Measurements from ENCODE around the gene SLC25A36.
"Not testable (repeated sequence)": the region's sequence is repeated elsewhere in the genome, so short reads cannot be mapped to it uniquely, and the experiment has no call there.

The SLC25A36 gene

GRCh38 chr3:140933109-140933508, 8.5 kb upstream of the SLC25A36 start:
- H3K9me3 ChIP-seq (ENCODE audit: control insufficient read depth, insufficient read depth, low read length): no peaks in the 10 kb centered on the region
- no peak overlapping the region for H3K4me3 ChIP-seq (ENCODE audit: low read length)
- no peaks in the 10 kb centered on the region for H3K9me2 ChIP-seq (replicated peaks; ENCODE audit: control insufficient read depth, low read length)
- TF ChIP-seq CTCF (IDR thresholded peaks at IDR 0.05; ENCODE audit: low read depth, low read length, poor library complexity, severe bottlenecking) (no peak), EZH2phosphoT487 (IDR thresholded peaks at IDR 0.05; ENCODE audit: borderline replicate concordance, low read length) (no peak)
- H3K4me1 ChIP-seq (ENCODE audit: control insufficient read depth, low read length): no peaks in the 10 kb centered on the region
- H4K20me1 ChIP-seq (ENCODE audit: control insufficient read depth, insufficient read depth, low read depth, low read length): no peaks in the 10 kb centered on the region
- H3K36me3 ChIP-seq (ENCODE audit: control insufficient read depth, low read length): no peaks in the 10 kb centered on the region
- H3K79me2 ChIP-seq (ENCODE audit: control insufficient read depth, low read length): no peaks in the 10 kb centered on the region
- no peaks in the 10 kb centered on the region for H3F3A ChIP-seq (ENCODE audit: control insufficient read depth, insufficient read depth)
- no peak overlapping the region for H3K4me2 ChIP-seq (ENCODE audit: low read length)
- no peaks in the 10 kb centered on the region for H3K27me3 ChIP-seq (ENCODE audit: control insufficient read depth, low read length)
- H3K27ac ChIP-seq (ENCODE audit: low read depth, low read length): no peak overlapping the region

GRCh38 chr3:140933552-140933951, 8.1 kb upstream of the SLC25A36 start:
- Histone ChIP-seq H3K79me2 (ENCODE audit: control insufficient read depth, low read length) (no peaks in the 10 kb centered on the region), H3K4me1 (ENCODE audit: control insufficient read depth, low read length) (no peaks in the 10 kb centered on the region), H3K4me2 (ENCODE audit: low read length) (no peak overlapping the region), H3K27me3 (ENCODE audit: control insufficient read depth, low read length) (no peaks in the 10 kb centered on the region), H4K20me1 (ENCODE audit: control insufficient read depth, insufficient read depth, low read depth, low read length) (no peaks in the 10 kb centered on the region), H3K9me3 (ENCODE audit: control insufficient read depth, insufficient read depth, low read length) (no peaks in the 10 kb centered on the region), H3K27ac (ENCODE audit: low read depth, low read length) (no peak overlapping the region), H3K4me3 (ENCODE audit: low read length) (no peak overlapping the region), H3K36me3 (ENCODE audit: control insufficient read depth, low read length) (no peaks in the 10 kb centered on the region), H3K9me2 (replicated peaks; ENCODE audit: control insufficient read depth, low read length) (no peaks in the 10 kb centered on the region), H3F3A (ENCODE audit: control insufficient read depth, insufficient read depth) (no peaks in the 10 kb centered on the region)
- no peak for TF ChIP-seq EZH2phosphoT487 (IDR thresholded peaks at IDR 0.05; ENCODE audit: borderline replicate concordance, low read length)
- no peak for TF ChIP-seq CTCF (IDR thresholded peaks at IDR 0.05; ENCODE audit: low read depth, low read length, poor library complexity, severe bottlenecking)

GRCh38 chr3:140939305-140939704, 2.3 kb upstream of the SLC25A36 start:
- H3K4me1 ChIP-seq (ENCODE audit: control insufficient read depth, low read length): peaks cover 23% of the 10 kb centered on the region
- H3K4me2 ChIP-seq (ENCODE audit: low read length); H3K9me3 ChIP-seq (ENCODE audit: control insufficient read depth, insufficient read depth, low read length); H4K20me1 ChIP-seq (ENCODE audit: control insufficient read depth, insufficient read depth, low read depth, low read length); H3K27me3 ChIP-seq (ENCODE audit: control insufficient read depth, low read length); H3K27ac ChIP-seq (ENCODE audit: low read depth, low read length); H3K4me3 ChIP-seq (ENCODE audit: low read length); H3K9me2 ChIP-seq (replicated peaks; ENCODE audit: control insufficient read depth, low read length): not testable (repeated sequence)
- H3K36me3 ChIP-seq (ENCODE audit: control insufficient read depth, low read length): peaks cover 18% of the 10 kb centered on the region
- peaks cover 12% of the 10 kb centered on the region for H3F3A ChIP-seq (ENCODE audit: control insufficient read depth, insufficient read depth)
- H3K79me2 ChIP-seq (ENCODE audit: control insufficient read depth, low read length): peaks cover 28% of the 10 kb centered on the region

DNA sequence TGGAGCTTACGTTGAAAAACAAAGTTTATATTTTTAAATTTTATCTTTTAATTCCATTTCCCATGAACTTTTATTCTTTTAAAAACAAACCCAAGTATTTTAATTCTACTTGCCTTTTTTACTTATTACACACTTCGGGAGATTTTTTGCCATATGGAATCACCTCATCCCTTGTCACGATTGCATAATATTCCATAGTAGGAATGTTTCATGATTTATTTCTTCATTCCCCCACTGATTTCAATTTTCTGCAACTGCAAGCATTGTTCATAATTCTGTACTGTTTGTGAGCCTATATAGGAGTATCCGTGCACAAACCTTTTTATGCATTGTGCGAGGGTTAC, 574 bp upstream of the SLC25A36 start:
- Histone ChIP-seq H3K4me2 (ENCODE audit: low read length) (peak overlapping the region; percentile 80), H3K27ac (ENCODE audit: low read depth, low read length) (peak overlapping the region; percentile 56), H4K20me1 (ENCODE audit: control insufficient read depth, insufficient read depth, low read depth, low read length) (peaks cover 14% of the 10 kb centered on the region; the same call in 1 of the 2 replicates), H3K79me2 (ENCODE audit: control insufficient read depth, low read length) (peaks cover 46% of the 10 kb centered on the region), H3K27me3 (ENCODE audit: control insufficient read depth, low read length) (no peaks in the 10 kb centered on the region), H3K4me1 (ENCODE audit: control insufficient read depth, low read length) (peaks cover 36% of the 10 kb centered on the region), H3K9me2 (replicated peaks; ENCODE audit: control insufficient read depth, low read length) (no peaks in the 10 kb centered on the region), H3K36me3 (ENCODE audit: control insufficient read depth, low read length) (peaks cover 34% of the 10 kb centered on the region), H3K4me3 (ENCODE audit: low read length) (peak overlapping the region; percentile 86), H3F3A (ENCODE audit: control insufficient read depth, insufficient read depth) (peaks cover 12% of the 10 kb centered on the region), H3K9me3 (ENCODE audit: control insufficient read depth, insufficient read depth, low read length) (no peaks in the 10 kb centered on the region)
- TF ChIP-seq EZH2phosphoT487 (IDR thresholded peaks at IDR 0.05; ENCODE audit: borderline replicate concordance, low read length) (no peak), CTCF (IDR thresholded peaks at IDR 0.05; ENCODE audit: low read depth, low read length, poor library complexity, severe bottlenecking) (no peak)

Data from DOHH2 (cell line).